Right lobe of liver (tissue), 6 donors: Measurements from ENCODE around the gene GRID1. TPM values are rescaled to one million over a fixed set of nuclear protein-coding genes. Genes with fewer than 3 reads are reported as not detected.

Experiments used
- ATAC-seq, 4 donors: fragments of 200-7000 bp; cut with Tn5 transposase; one replicate each; pipeline ENCODE4 v1.9.1; 2020; ENCODE audit warnings: mild to moderate bottlenecking in 4 of 4, moderate library complexity in 4 of 4
- DNase-seq, 3 donors: peaks; one replicate each; pipeline ENCODE4 v3.0.0-alpha.2; 2020
- H3K27ac ChIP-seq, 3 donors: fragments of 200-600 bp; one replicate each; pipeline ENCODE4 v1.8.0; 2022
- H3K27me3 ChIP-seq, 2 donors: fragments of 200-600 bp; one replicate each; pipeline ENCODE4 v1.8.0; 2022
- H3K36me3 ChIP-seq, 4 donors: fragments of 200-600 bp; sonication (generic) in 1 of 4; one replicate each; pipeline versions ENCODE4 v1.5.1 to v1.8.0; 2017 to 2022; ENCODE audit warnings: control low read depth in 1 of 4
- H3K4me1 ChIP-seq, 4 donors: fragments of 200-600 bp; sonication (generic) in 1 of 4; one replicate each; pipeline versions ENCODE4 v1.5.1 to v1.8.0; 2017 to 2022; ENCODE audit warnings: control low read depth in 1 of 4
- H3K4me3 ChIP-seq, 3 donors: fragments of 200-600 bp; one replicate each; pipeline ENCODE4 v1.8.0; 2022
- H3K9me3 ChIP-seq, 4 donors: fragments of 200-600 bp; sonication (generic) in 1 of 4; one replicate each; pipeline versions ENCODE4 v1.5.1 to v1.8.0; 2017 to 2022; ENCODE audit warnings: control low read depth in 1 of 4
- CTCF ChIP-seq, 4 donors: fragments of 200-600 bp in 3 of 4; fragments of 450-650 bp in 1 of 4; IDR thresholded peaks; one replicate each; pipeline versions ENCODE4 v1.5.1 to v1.8.0; 2016 to 2022; ENCODE audit warnings: antibody characterized with exemption in 4 of 4, mild to moderate bottlenecking in 2 of 4
- POLR2A ChIP-seq: fragments of 450-650 bp; IDR thresholded peaks from one replicate; pipeline ENCODE4 v1.6.1; 2017; ENCODE audit warnings: antibody characterized with exemption, mild to moderate bottlenecking
- WGBS: methylation state at CpG from one replicate; pipeline ENCODE4 v1.1.6; 2018; ENCODE audit warnings: low coverage, low lambda C conversion rate; ENCODE audit not compliant: insufficient coverage; ENCODE audit errors: missing lambda C conversion rate; 5-methylcytosine and 5-hydroxymethylcytosine counted together
- intact Hi-C, 2 donors: fragments of 100-400 bp; cut with DNase I; formaldehyde crosslinking; loops; one replicate each; pipeline versions ENCODE4 v1.11.2 to v1.14.1; 2022
- total RNA-seq, 6 experiments: library from RNA; depleted of rRNA in 2 of 6; stranded (reverse); fragments of >200 nt in 2 of 6; fragmentation: NEBNext Ultra II Directional in 3 of 6; extraction: Animal tissue kit (Norgen Biotek cat#: 25700) in 3 of 6; gene quantifications; one replicate each; pipeline versions ENCODE4 v1.1.0 to v1.2.4, GENCODE V29; 2016 to 2023
- donor health status: DM: no; HTN: yes; CAD: no.
- donor health status: DM: no; HTN: no; CAD: no.
- donor health status: DM: no; HTN: no; CAD: no.
- donor health status: DM: no; HTN: yes; CAD: no.
- donor health status: DM: no; HTN: yes; CAD: no.

The GRID1 gene
- total RNA-seq, 6 experiments from 2014 or later: 0.05 to 1.9 (median 0.81) TPM

- Histone ChIP-seq H3K27ac (no peak overlapping the region), H3K4me3 (no peak overlapping the region), H3K27me3 (no peaks in the 10 kb centered on the region), H3K36me3 (no peaks in the 10 kb centered on the region), H3K4me1 (no peaks in the 10 kb centered on the region), H3K9me3 (no peaks in the 10 kb centered on the region)
- no peak for DNase-seq
- 51% methylated on average over 4 of the region's 6 CpGs for WGBS
- ATAC-seq: no peak
- intact Hi-C loops: no loop called here
- TF ChIP-seq CTCF (IDR thresholded peaks at IDR 0.05): no peak
- no peak for TF ChIP-seq POLR2A
These were observed 642.4 kb downstream of the GRID1 start for GRCh38 chr10:85724215-85724614.

GRCh38 chr10:85720931-85721590 lies 645.5 kb downstream of the GRID1 start:
- no peak for ATAC-seq
- H3K36me3 ChIP-seq: no peaks in the 10 kb centered on the region
- DNase-seq: no peak
- H3K27ac ChIP-seq: no peak overlapping the region
- H3K4me1 ChIP-seq: no peaks in the 10 kb centered on the region
- TF ChIP-seq POLR2A (no peak), CTCF (IDR thresholded peaks at IDR 0.05) (no peak)
- no peaks in the 10 kb centered on the region for H3K9me3 ChIP-seq
- H3K27me3 ChIP-seq: no peaks in the 10 kb centered on the region
- WGBS: 64% methylated on average over 5 of the region's 5 CpGs
- intact Hi-C loops: no loop called here
- H3K4me3 ChIP-seq: no peak overlapping the region

GRCh38 chr10:85719408-85719807 lies 647.2 kb downstream of the GRID1 start:
- Histone ChIP-seq H3K27me3 (no peaks in the 10 kb centered on the region), H3K4me3 (no peak overlapping the region), H3K36me3 (no peaks in the 10 kb centered on the region), H3K27ac (no peak overlapping the region), H3K9me3 (no peaks in the 10 kb centered on the region), H3K4me1 (no peaks in the 10 kb centered on the region)
- TF ChIP-seq CTCF (IDR thresholded peaks at IDR 0.05): no peak
- no peak for TF ChIP-seq POLR2A
- DNase-seq (no peak), ATAC-seq (no peak)
- 52% methylated on average over 3 of the region's 3 CpGs for WGBS
- intact Hi-C loops: no loop called here

- Histone ChIP-seq H3K36me3 (no peaks in the 10 kb centered on the region), H3K27ac (no peak overlapping the region), H3K4me1 (no peaks in the 10 kb centered on the region), H3K4me3 (no peak overlapping the region), H3K27me3 (no peaks in the 10 kb centered on the region), H3K9me3 (peaks cover 0 to 3% (median 0%) of the 10 kb centered on the region in 4 donors)
- no peak for DNase-seq
- WGBS: 62% methylated on average over 4 of the region's 4 CpGs
- TF ChIP-seq CTCF (IDR thresholded peaks at IDR 0.05) (no peak), POLR2A (no peak)
- no peak for ATAC-seq
- intact Hi-C loops: no loop called here
These were observed 652.7 kb downstream of the GRID1 start for GRCh38 chr10:85713885-85714284.
